Ovary (tissue), 3 donors: ENCODE measurements around the gene MYH9.

ENCODE experiments used
- EP300 ChIP-seq: sonication (generic); formaldehyde crosslinking; IDR thresholded peaks from one replicate; pipeline ENCODE4 v1.6.1; 2017; ENCODE audit warnings: antibody characterized with exemption
- POLR2A ChIP-seq: fragments of 450-650 bp; IDR thresholded peaks from one replicate; pipeline ENCODE4 v1.6.1; 2017; ENCODE audit warnings: antibody characterized with exemption, mild to moderate bottlenecking, moderate library complexity
- TF ChIP-seq, protein P1 (sequence below), 3 donors: fragments of 450-650 bp in 2 of 3; fragments of 200-600 bp in 1 of 3; IDR thresholded peaks; one replicate each; pipeline versions ENCODE4 v1.5.1 to v1.8.0; 2016 to 2022; ENCODE audit warnings: antibody characterized with exemption in 3 of 3, mild to moderate bottlenecking in 1 of 3
- donor health status: DM: no; HTN: no; CAD: no.

DNA sequence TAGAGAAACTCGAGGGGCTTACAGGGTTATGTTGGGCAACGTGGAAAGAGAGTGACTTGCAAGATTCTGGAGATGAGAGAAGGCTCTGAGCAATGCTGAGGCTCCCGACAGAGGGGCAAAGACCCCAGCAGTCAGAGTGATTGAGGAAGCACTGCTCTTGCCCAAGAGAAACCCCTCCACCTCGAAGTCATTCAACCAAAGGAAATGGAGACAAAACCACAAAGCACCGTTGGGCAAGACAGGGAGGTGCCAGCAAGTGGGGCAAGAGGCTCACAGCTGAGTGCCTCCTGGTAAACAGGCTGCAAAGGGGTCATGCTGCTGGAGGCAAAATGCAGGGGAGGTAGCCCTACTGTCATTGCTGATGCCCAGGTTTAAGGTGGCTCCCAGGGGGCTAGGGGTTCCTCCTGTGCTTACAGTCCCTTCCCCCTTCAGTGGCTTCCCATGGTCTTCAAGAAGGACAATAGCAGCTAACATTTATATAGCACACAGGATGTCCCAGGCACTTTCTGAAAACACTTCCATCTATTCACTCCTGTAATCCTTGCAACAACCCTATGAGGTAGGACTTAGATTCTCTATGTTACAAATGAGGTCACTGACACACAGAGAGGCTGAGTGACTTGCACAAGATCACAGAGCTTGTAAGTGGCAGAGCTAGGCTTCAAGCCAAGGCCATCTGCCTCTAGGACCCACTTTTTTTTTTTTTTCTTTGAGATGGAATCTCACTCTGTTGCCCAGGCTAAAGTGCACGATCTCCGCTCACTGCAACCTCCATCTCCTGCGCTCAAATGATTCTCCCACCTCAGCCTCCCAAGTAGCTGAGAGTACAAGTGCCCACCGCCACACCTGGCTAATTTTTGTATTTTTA is 18.1 kb upstream of the MYH9 start:
- TF ChIP-seq, protein P1, sequence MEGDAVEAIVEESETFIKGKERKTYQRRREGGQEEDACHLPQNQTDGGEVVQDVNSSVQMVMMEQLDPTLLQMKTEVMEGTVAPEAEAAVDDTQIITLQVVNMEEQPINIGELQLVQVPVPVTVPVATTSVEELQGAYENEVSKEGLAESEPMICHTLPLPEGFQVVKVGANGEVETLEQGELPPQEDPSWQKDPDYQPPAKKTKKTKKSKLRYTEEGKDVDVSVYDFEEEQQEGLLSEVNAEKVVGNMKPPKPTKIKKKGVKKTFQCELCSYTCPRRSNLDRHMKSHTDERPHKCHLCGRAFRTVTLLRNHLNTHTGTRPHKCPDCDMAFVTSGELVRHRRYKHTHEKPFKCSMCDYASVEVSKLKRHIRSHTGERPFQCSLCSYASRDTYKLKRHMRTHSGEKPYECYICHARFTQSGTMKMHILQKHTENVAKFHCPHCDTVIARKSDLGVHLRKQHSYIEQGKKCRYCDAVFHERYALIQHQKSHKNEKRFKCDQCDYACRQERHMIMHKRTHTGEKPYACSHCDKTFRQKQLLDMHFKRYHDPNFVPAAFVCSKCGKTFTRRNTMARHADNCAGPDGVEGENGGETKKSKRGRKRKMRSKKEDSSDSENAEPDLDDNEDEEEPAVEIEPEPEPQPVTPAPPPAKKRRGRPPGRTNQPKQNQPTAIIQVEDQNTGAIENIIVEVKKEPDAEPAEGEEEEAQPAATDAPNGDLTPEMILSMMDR (IDR thresholded peaks at IDR 0.05) = no peak
- TF ChIP-seq POLR2A = no peak
- no peak for TF ChIP-seq EP300
